ENCODE results near the gene MACROD1. TPM values are rescaled to one million over a fixed set of nuclear protein-coding genes. Genes with fewer than 3 reads are reported as not detected.
"Not testable (repeated sequence)": the region's sequence is repeated elsewhere in the genome, so short reads cannot be mapped to it uniquely, and the experiment has no call there.

Gene MACROD1
- total RNA-seq, 2 donors from 2014 or later: 50.7 to 59.0 TPM

DNA sequence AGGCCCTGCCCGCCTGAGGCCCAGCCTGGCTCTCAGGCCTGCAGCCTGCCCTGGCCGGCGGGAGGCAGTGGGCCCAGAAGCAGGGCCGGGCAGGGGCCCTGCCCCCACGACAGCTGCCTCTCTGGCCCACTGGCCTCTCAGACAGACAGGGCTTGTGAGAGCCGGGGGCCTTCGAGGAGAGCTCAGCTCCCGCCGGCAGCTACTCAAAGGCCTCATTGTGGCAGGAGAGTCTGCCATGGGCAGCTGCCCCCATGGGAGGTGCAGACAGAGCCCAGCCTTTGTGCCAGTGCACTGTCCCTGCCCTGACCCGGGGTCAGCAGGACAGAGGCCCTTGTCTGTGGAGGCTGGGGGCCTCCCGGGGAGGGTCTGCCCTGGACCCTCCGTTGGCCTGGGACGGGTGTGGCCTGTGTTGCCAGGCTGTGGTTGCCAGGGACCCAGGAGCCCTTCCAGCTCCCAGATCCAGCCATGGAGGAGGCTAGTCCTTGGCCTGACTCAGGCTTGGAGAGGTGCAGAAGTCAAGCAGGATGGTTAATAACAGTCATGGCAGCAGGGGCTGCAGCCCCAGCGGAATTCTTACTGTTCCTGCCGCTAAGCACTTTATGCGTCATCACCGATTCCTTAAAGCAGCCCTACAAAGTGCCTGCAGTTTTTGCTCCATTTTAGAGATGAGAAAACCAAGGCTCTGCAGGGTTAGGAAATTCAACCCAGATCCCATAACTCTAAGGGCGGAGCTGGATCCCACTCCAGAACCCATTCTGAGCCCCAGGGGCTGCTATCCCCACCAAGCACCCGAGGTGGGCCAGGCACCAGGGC, 117.7 kb downstream of the MACROD1 start:
- Histone ChIP-seq H3K27ac (no peak overlapping the region), H3K9me3 (no peaks in the 10 kb centered on the region), H3K27me3 (no peaks in the 10 kb centered on the region), H3K36me3 (no peaks in the 10 kb centered on the region), H3K4me3 (no peak overlapping the region), H3K4me1 (no peaks in the 10 kb centered on the region)
- DNase-seq (ENCODE audit: low spot score): no peak
- TF ChIP-seq, protein P1, sequence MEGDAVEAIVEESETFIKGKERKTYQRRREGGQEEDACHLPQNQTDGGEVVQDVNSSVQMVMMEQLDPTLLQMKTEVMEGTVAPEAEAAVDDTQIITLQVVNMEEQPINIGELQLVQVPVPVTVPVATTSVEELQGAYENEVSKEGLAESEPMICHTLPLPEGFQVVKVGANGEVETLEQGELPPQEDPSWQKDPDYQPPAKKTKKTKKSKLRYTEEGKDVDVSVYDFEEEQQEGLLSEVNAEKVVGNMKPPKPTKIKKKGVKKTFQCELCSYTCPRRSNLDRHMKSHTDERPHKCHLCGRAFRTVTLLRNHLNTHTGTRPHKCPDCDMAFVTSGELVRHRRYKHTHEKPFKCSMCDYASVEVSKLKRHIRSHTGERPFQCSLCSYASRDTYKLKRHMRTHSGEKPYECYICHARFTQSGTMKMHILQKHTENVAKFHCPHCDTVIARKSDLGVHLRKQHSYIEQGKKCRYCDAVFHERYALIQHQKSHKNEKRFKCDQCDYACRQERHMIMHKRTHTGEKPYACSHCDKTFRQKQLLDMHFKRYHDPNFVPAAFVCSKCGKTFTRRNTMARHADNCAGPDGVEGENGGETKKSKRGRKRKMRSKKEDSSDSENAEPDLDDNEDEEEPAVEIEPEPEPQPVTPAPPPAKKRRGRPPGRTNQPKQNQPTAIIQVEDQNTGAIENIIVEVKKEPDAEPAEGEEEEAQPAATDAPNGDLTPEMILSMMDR (IDR thresholded peaks at IDR 0.05): no peak

GRCh38 chr11:64047373-64047772, 118.5 kb downstream of the MACROD1 start:
- H3K4me1 ChIP-seq; H3K27me3 ChIP-seq; H3K27ac ChIP-seq; H3K9me3 ChIP-seq; H3K4me3 ChIP-seq; H3K36me3 ChIP-seq; DNase-seq (ENCODE audit: low spot score): not testable (repeated sequence)

DNA sequence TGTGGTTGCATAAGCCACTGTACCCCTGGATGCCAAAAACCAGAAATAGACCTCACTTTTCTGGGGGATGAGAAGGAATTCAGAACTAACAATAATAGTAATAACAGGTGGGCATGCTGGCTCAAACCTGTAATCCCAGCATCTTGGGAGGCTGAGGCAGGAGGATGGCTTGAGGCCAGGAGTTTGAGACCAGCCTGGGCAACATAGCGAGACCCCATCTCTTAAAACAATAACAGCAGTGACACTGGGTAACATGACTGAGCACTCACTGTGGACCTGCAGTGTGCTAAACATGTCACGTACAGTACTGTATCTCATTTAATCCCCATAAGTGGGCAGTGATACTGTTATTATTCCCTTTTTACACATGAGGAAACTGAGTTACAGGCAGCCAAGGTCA, 120.2 kb downstream of the MACROD1 start:
- Histone ChIP-seq H3K4me1 (no peaks in the 10 kb centered on the region), H3K36me3 (no peaks in the 10 kb centered on the region), H3K27me3 (no peaks in the 10 kb centered on the region), H3K4me3 (no peak overlapping the region), H3K27ac (no peak overlapping the region), H3K9me3 (no peaks in the 10 kb centered on the region)
- no peak for DNase-seq (ENCODE audit: low spot score)
- TF ChIP-seq, protein P1 (IDR thresholded peaks at IDR 0.05): no peak

GRCh38 chr11:64044730-64045393, 121.1 kb downstream of the MACROD1 start:
- no peaks in the 10 kb centered on the region for H3K4me1 ChIP-seq
- H3K36me3 ChIP-seq: no peaks in the 10 kb centered on the region
- TF ChIP-seq, protein P1 (IDR thresholded peaks at IDR 0.05): no peak
- no peaks in the 10 kb centered on the region for H3K9me3 ChIP-seq
- H3K27me3 ChIP-seq: no peaks in the 10 kb centered on the region
- DNase-seq (ENCODE audit: low spot score): no peak
- H3K27ac ChIP-seq: no peak overlapping the region
- H3K4me3 ChIP-seq: no peak overlapping the region

DNA sequence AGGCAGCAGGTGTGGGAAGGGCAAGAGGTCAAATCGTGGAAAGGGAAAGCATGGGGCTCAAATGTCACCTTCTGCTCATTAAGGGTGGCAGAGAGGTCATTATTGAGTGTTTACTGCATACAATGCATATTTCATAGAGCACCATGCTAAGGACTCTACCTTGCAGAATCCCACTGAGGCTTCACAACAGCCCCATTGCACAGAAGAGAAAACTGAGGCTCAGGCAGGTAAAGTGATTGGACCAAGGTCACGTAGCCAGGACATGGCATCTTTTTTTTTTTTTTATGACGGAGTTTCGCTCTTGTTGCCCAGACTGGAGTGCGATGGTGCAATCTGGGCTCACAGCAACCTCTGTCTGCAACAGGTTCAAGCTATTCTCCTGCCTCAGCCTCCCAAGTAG, 122.4 kb downstream of the MACROD1 start:
- Histone ChIP-seq H3K4me3 (no peak overlapping the region), H3K4me1 (no peaks in the 10 kb centered on the region), H3K27me3 (no peaks in the 10 kb centered on the region), H3K36me3 (no peaks in the 10 kb centered on the region), H3K27ac (no peak overlapping the region), H3K9me3 (no peaks in the 10 kb centered on the region)
- no peak for DNase-seq (ENCODE audit: low spot score)
- TF ChIP-seq, protein P1 (IDR thresholded peaks at IDR 0.05): no peak

DNA sequence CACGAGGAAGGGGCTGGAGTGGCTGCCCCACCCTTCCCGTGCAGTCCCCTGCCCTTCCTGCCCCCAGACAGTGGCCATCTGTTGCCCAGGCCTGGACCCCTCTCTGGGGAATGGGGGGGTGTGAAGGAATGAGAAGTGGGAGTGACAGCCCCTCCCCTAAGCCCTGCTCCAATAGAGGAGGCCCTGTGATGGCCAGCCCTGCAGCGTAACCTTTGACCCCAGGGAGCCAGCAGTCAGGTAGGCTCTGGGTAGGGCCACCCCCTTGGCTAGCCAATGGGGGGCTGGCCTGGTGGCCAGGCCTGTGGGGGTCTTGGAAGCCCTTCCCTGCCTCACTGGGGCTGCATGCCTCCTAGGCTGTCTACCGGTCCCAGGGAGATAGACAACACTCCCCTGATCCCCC, 123.6 kb downstream of the MACROD1 start:
- H3K27ac ChIP-seq: no peak overlapping the region
- no peaks in the 10 kb centered on the region for H3K36me3 ChIP-seq
- H3K9me3 ChIP-seq: no peaks in the 10 kb centered on the region
- TF ChIP-seq, protein P1 (IDR thresholded peaks at IDR 0.05): no peak
- H3K27me3 ChIP-seq: no peaks in the 10 kb centered on the region
- H3K4me1 ChIP-seq: no peaks in the 10 kb centered on the region
- H3K4me3 ChIP-seq: no peak overlapping the region
- DNase-seq (ENCODE audit: low spot score): no peak
